NCI-H345 treated with DMSO at 0.1 percent for 48 hours (cell line): ENCODE data around the gene CGB5.
"Not testable (repeated sequence)": the region's sequence is repeated elsewhere in the genome, so short reads cannot be mapped to it uniquely, and the experiment has no call there.

ENCODE experiments used
- DNase-seq: peaks from one replicate; lab custom pipeline; 2025; ENCODE audit not compliant: unreplicated experiment; lab: John Stamatoyannopoulos, UW

The CGB5 gene

GRCh38 chr19:49043548-49043947 lies at the start of gene CGB5:
CGB5 (plus strand) TSS chr19:49043848; CDS start chr19:49044210, 362 bp downstream.
- DNase-seq, result not testable (repeated sequence)

DNA sequence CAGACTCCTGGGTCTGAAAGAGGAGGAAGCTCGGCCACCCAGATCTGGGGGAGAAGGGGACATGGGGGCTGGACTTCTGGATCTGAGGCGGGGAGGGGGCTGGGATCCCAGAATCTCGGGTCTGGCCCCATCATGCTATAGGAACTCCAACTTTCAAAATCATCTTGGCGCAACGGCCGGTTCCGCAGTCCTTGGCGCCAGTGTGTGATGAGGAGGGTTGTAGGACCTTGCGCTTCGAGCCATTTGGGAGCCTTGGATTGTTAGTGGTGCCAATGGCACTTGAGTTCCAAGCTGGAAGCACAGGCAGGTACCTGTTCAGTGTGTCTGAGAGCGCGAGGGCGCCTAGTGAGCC lies 49.6 kb upstream of the CGB5 start:
- DNase-seq, result no peak

DNA sequence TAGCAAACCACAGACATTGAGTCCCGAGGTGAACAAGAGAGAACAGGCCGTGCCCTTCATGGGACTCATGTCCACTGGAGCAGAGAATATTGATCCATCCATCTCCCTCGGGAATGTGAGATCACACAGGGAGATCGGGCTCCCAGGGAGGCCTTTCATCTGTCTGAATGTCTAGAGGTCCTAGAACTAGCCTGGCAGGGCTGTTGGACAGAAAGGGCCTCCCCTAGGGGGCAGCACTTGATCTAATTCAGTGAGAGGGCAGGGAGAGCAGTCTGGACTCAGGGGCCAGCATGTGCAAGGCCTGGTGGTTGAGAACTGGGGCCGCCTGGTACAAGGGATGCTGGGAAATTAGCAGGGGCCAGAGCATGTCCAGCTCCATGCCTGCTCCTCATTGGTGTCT lies 45.7 kb upstream of the CGB5 start:
- no peak for DNase-seq

DNA sequence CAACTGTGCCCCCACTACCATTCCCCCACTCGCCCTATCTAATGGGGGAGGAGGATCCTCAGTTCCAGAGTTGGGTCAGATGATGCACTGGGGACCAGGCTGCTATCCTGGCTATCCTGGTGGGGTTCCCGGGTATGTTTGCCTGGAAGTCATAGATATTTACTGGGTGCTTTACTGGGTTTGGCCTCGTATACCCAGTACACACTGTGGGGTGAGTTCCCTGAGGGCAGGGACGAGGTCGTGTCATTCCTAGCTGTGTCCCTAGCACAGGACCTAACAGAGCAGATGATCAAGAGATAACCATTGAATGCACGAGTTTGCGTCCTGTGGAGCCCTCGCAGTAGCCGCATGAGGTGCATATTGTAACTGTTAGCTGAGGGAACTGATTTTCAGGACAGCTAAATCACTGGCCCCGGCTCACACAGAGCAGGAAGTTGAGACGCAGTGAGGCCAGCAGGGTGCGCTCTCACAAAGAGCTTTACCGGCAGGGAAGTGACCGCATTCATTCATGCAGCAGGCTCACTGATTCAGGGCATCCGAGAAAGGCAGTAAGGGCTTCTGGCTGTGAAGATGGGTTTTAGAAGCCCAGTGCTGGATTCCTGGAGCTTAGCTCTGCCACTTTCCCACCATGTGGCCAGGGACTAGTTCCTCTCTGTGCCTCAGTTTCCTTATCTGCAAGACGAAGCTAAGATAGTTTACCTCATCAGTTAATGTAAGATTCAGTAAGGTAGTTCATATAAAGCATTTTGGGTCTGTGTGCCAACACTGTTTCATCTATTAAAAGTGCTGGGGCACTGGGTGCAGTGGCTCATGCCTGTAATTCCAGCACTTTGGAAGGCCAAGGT lies 43.9 kb upstream of the CGB5 start:
- DNase-seq, result no peak

- no peak for DNase-seq
Measured at GRCh38 chr19:49004133-49004532, 39.5 kb upstream of the CGB5 start.

DNA sequence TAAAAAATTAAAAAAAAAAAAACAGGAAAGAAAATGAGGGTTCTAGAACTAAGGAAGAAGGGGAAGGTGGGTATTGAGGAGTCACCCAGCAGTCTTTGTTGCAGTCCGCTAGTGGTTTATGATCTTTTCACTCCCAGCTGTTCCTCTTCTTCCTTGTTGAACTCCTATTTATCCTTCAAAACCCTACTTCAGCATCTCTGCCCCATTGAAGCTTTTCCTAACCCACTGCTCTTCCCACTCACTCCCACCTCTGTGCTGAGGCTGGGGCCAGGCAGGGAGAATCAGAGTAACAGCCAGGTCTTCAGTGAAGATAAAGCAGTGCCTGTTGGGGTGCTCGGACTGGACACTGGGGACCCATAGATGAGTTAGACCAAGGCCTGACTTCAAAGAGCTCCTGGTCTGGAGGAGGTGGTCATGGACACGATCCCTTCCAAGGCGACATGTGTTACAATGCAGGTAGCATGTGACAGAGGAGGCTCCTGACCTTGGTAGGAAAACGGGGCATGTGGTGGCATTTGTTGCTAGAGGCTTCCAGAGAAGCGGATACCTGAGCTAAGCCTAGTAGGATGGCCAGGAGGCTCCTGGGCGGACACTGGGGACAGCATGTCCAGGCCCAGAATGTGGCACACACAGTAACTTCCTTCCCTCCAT lies 38.6 kb upstream of the CGB5 start:
- DNase-seq, result no peak

GRCh38 chr19:49006905-49007304 lies 36.7 kb upstream of the CGB5 start:
- DNase-seq, result no peak

- no peak for DNase-seq
Measured at GRCh38 chr19:49009828-49010227, 33.8 kb upstream of the CGB5 start.

GRCh38 chr19:49010453-49010852 lies 33.2 kb upstream of the CGB5 start:
- DNase-seq, result no peak

DNA sequence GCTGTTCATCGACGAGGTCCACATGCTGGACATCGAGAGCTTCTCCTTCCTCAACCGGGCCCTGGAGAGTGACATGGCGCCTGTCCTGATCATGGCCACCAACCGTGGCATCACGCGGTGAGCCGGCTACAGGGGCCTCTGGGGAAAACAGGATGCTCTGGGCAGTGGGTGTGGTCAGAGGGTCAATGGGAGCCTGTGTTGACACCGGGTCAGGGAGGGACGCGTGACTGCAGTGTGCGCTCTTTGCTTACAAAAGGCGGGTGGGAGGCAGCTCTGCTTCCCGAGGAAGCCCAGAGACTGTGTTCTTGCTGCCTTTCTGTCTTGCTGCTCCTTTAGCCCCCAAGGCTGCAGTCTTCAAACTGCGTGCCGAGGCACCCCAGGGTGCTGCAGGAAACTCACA lies 32.5 kb upstream of the CGB5 start:
- DNase-seq, result no peak

- no peak for DNase-seq
Measured at GRCh38 chr19:49014123-49014869, 29.4 kb upstream of the CGB5 start.

GRCh38 chr19:49014870-49015255 lies 28.8 kb upstream of the CGB5 start:
- no peak for DNase-seq

GRCh38 chr19:49016067-49016839 lies 27.4 kb upstream of the CGB5 start:
- DNase-seq, result no peak

DNA sequence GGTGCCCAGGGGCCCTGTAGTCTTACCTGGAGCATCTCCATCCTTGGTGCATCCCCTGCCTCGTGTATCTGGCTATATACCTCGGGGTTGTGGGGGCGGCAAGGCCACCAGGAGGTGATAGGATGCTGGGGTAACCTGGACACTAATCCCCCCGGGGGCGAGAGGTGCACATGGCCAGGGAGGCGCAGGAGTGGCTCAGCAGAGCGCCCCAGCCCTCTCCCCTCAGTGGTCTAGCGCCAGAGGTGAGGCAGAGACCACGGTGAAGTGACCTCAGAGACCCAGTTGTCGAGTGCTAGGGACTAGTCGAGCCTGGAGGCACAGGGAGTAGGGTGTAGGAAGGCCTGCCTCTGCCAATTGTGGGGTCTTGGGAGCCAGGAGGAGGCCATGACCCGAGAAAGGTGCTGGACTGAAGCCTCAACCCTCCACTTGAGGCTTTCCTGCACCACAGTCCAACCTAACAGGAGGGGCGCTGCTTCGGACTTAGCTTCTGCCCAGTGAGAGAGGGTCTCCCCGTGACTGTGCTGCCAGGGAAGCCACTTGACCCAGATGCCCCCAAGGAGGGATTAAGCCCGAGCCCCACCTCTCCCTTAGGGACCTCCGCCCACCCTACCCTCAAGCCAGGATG lies 26.5 kb upstream of the CGB5 start, which contains the start of gene LHB:
Gene LHB, minus strand, starts transcription at position 51 of the 625 bp plus-strand sequence. Its CDS starts 10 bp downstream, at position 41.
- DNase-seq, result no peak

- DNase-seq, result no peak
Measured at GRCh38 chr19:49017666-49018351, 25.8 kb upstream of the CGB5 start.

DNA sequence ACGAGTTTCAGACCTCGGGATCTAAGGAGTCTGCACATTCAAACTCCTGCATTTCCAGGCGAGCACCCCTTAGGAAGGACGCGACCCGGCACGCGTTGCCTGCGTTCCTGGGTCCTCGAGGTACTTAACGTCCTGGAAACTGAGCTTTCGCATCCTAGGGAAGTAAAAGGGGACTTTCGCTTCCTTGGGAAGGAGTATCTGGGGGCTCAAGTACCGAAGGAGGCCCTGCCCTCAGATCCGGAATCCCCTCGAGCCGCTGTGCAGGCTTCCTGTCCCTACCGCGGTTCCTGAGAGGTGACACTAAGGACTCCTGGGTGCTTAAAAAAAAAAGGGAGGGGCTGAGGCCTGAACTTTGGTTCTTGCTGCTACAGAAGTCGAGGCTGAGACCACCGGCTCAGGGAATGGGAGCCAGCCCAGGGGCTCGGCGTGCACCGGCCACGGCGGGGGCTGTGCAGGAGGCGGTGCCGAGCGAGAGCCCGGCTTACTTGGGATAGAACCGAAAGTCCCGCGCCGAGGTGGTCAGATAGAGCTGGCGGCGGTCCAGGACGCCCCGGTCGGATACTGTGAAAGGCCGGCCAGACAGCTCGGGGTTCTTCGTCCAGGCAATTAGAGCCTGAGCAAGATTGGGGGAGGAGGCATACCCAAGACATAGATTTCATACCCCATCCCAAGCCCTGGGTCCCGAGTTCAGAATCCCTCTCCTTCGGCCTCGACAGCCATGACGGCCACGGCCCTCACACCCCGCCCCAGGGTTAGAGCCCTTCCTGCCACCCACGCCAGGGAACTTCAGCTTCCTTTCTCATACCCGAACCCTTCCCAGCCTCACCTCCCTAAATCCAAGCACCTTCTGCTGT lies 25.0 kb upstream of the CGB5 start:
- DNase-seq, result not testable (repeated sequence)

- no peak for DNase-seq
Measured at GRCh38 chr19:49019242-49019932, 24.3 kb upstream of the CGB5 start.

GRCh38 chr19:49020342-49020741 lies 23.3 kb upstream of the CGB5 start:
- no peak for DNase-seq
